Tibial nerve (tissue), 4 donors: Measurements from ENCODE around the gene BBS10. TPM values are rescaled to one million over a fixed set of nuclear protein-coding genes. Genes with fewer than 3 reads are reported as not detected.

Experiments used
- DNase-seq, 2 donors: peaks; one replicate each; pipeline ENCODE4 v3.0.0-alpha.2; 2019; ENCODE audit warnings: low spot score in 2 of 2
- H3K27ac ChIP-seq, 4 donors: fragments of 200-600 bp; sonication (generic) in 3 of 4; one replicate each; pipeline ENCODE4 v1.5.1; 2017 to 2019; ENCODE audit warnings: mild to moderate bottlenecking in 1 of 4
- H3K27me3 ChIP-seq, 2 donors: fragments of 200-600 bp; sonication (generic) in 1 of 2; one replicate each; pipeline versions ENCODE4 v1.5.1 to v1.6.0; 2017 to 2019
- H3K36me3 ChIP-seq, 3 donors: fragments of 200-600 bp; sonication (generic); one replicate each; pipeline ENCODE4 v1.5.1; 2018 to 2019
- H3K4me1 ChIP-seq, 4 donors: fragments of 200-600 bp; sonication (generic) in 3 of 4; one replicate each; pipeline ENCODE4 v1.5.1; 2017 to 2019
- H3K4me3 ChIP-seq, 4 donors: fragments of 200-600 bp; sonication (generic) in 3 of 4; one replicate each; pipeline ENCODE4 v1.5.1; 2017 to 2019; ENCODE audit warnings: mild to moderate bottlenecking in 1 of 4, moderate library complexity in 1 of 4
- H3K9me3 ChIP-seq, 4 donors: fragments of 200-600 bp; sonication (generic) in 3 of 4; one replicate each; pipeline ENCODE4 v1.5.1; 2017 to 2019
- CTCF ChIP-seq, 5 experiments: fragments of 200-600 bp in 3 of 5; fragments of 450-650 bp in 2 of 5; sonication (generic) in 3 of 5; IDR thresholded peaks; one replicate each; pipeline ENCODE4 v1.5.1; 2016 to 2019; ENCODE audit warnings: antibody characterized with exemption in 5 of 5, mild to moderate bottlenecking in 3 of 5, moderate library complexity in 2 of 5
- EP300 ChIP-seq, 2 donors: sonication (generic); formaldehyde crosslinking; IDR thresholded peaks; one replicate each; pipeline ENCODE4 v1.6.1; 2017; ENCODE audit warnings: antibody characterized with exemption in 2 of 2, mild to moderate bottlenecking in 1 of 2
- POLR2A ChIP-seq, 2 donors: fragments of 450-650 bp; IDR thresholded peaks; one replicate each; pipeline ENCODE4 v1.6.1; 2017; ENCODE audit warnings: antibody characterized with exemption in 2 of 2, mild to moderate bottlenecking in 2 of 2, moderate library complexity in 2 of 2
- WGBS, 2 donors: methylation state at CpG; one replicate each; pipeline ENCODE4 v1.1.5; 2018; 5-methylcytosine and 5-hydroxymethylcytosine counted together
- total RNA-seq, 4 donors: library from RNA; depleted of rRNA; stranded (reverse); fragments of >200 nt; gene quantifications; one replicate each; pipeline ENCODE4 v1.1.0, GENCODE V29; 2016

The BBS10 gene
- total RNA-seq, 4 donors from 2014 or later: 10.8 to 22.0 (median 17.6) TPM

- H3K27ac ChIP-seq: no peak overlapping the region
- 73 to 82% methylated on average over 9 of the region's 9 CpGs for WGBS, 2 donors
- no peak overlapping the region for H3K4me3 ChIP-seq
- H3K27me3 ChIP-seq: peaks cover 0 to 4% of the 10 kb centered on the region in 2 donors
- H3K9me3 ChIP-seq: no peaks in the 10 kb centered on the region
- no peak for DNase-seq
- TF ChIP-seq CTCF (IDR thresholded peaks at IDR 0.05): no peak
- no peak for TF ChIP-seq EP300 (IDR thresholded peaks at IDR 0.05)
- TF ChIP-seq POLR2A (IDR thresholded peaks at IDR 0.05): no peak
- no peaks in the 10 kb centered on the region for H3K4me1 ChIP-seq
- no peaks in the 10 kb centered on the region for H3K36me3 ChIP-seq
Measured at GRCh38 chr12:76313299-76313698, 34.9 kb downstream of the BBS10 start.

- Histone ChIP-seq H3K27me3 (peaks cover 0 to 4% of the 10 kb centered on the region in 2 donors), H3K4me1 (no peaks in the 10 kb centered on the region), H3K36me3 (no peaks in the 10 kb centered on the region), H3K9me3 (no peaks in the 10 kb centered on the region), H3K4me3 (no peak overlapping the region), H3K27ac (no peak overlapping the region)
- no peak for DNase-seq
- 44 to 56% methylated on average over 7 of the region's 7 CpGs for WGBS, 2 donors
- no peak for TF ChIP-seq CTCF (IDR thresholded peaks at IDR 0.05)
- TF ChIP-seq EP300 (IDR thresholded peaks at IDR 0.05): no peak
- TF ChIP-seq POLR2A (IDR thresholded peaks at IDR 0.05): no peak
Measured at GRCh38 chr12:76312315-76312714, 35.9 kb downstream of the BBS10 start.

- TF ChIP-seq POLR2A (IDR thresholded peaks at IDR 0.05): no peak
- TF ChIP-seq CTCF (IDR thresholded peaks at IDR 0.05): no peak
- no peak for TF ChIP-seq EP300 (IDR thresholded peaks at IDR 0.05)
- no peak for DNase-seq
- Histone ChIP-seq H3K4me1 (no peaks in the 10 kb centered on the region), H3K36me3 (no peaks in the 10 kb centered on the region), H3K27me3 (peaks cover 0 to 4% of the 10 kb centered on the region in 2 donors), H3K9me3 (no peaks in the 10 kb centered on the region), H3K4me3 (no peak overlapping the region), H3K27ac (no peak overlapping the region)
- 69 to 70% methylated on average over 3 of the region's 3 CpGs for WGBS, 2 donors
Measured at GRCh38 chr12:76311796-76312195, 36.4 kb downstream of the BBS10 start.

GRCh38 chr12:76310110-76310509 is 38.1 kb downstream of the BBS10 start:
- H3K4me3 ChIP-seq: no peak overlapping the region
- H3K27me3 ChIP-seq: peaks cover 0 to 4% of the 10 kb centered on the region in 2 donors
- no peak overlapping the region for H3K27ac ChIP-seq
- no peak for TF ChIP-seq POLR2A (IDR thresholded peaks at IDR 0.05)
- TF ChIP-seq CTCF (IDR thresholded peaks at IDR 0.05): no peak
- TF ChIP-seq EP300 (IDR thresholded peaks at IDR 0.05): no peak
- no peaks in the 10 kb centered on the region for H3K36me3 ChIP-seq
- no peaks in the 10 kb centered on the region for H3K9me3 ChIP-seq
- DNase-seq: no peak
- H3K4me1 ChIP-seq: no peaks in the 10 kb centered on the region

- WGBS, 2 donors: 44 to 57% methylated on average over 3 of the region's 3 CpGs
- TF ChIP-seq EP300 (IDR thresholded peaks at IDR 0.05): no peak
- TF ChIP-seq POLR2A (IDR thresholded peaks at IDR 0.05): no peak
- TF ChIP-seq CTCF (IDR thresholded peaks at IDR 0.05): no peak
- DNase-seq: no peak
- Histone ChIP-seq H3K4me3 (no peak overlapping the region), H3K27ac (no peak overlapping the region), H3K36me3 (no peaks in the 10 kb centered on the region), H3K9me3 (no peaks in the 10 kb centered on the region), H3K4me1 (no peaks in the 10 kb centered on the region), H3K27me3 (no peaks in the 10 kb centered on the region)
Measured at GRCh38 chr12:76308866-76309265, 39.3 kb downstream of the BBS10 start.
